Medulla oblongata (tissue), 1 donor: ENCODE data around the gene OR51V1.
"Not testable (repeated sequence)": the region's sequence is repeated elsewhere in the genome, so short reads cannot be mapped to it uniquely, and the experiment has no call there.

Experiments used
- DNase-seq: peaks from one replicate; pipeline ENCODE4 v3.0.0-alpha.2; 2015; ENCODE audit errors: extremely low spot score

The OR51V1 gene

GRCh38 chr11:5200582-5200981 lies at the start of gene OR51V1:
Gene OR51V1, minus strand, starts transcription at chr11:5200682. Its CDS starts 0 bp downstream, at chr11:5200682.
- no peak for DNase-seq

GRCh38 chr11:5249807-5250396 lies 49.4 kb upstream of the OR51V1 start, which contains the start of gene HBG1:
Gene HBG1, minus strand, starts transcription at chr11:5249857. Its CDS starts 53 bp downstream, at chr11:5249804.
- not testable (repeated sequence) for DNase-seq

- DNase-seq: not testable (repeated sequence)
Measured at GRCh38 chr11:5248498-5248897, 48.0 kb upstream of the OR51V1 start.

- DNase-seq: no peak
Measured at GRCh38 chr11:5247472-5248192, 47.1 kb upstream of the OR51V1 start.

GRCh38 chr11:5246772-5247471 lies 46.4 kb upstream of the OR51V1 start:
- no peak for DNase-seq

GRCh38 chr11:5245155-5245554 lies 44.7 kb upstream of the OR51V1 start:
- DNase-seq: no peak

GRCh38 chr11:5243816-5244180 lies 43.3 kb upstream of the OR51V1 start:
- no peak for DNase-seq

- DNase-seq: no peak
Measured at GRCh38 chr11:5242933-5243815, 42.7 kb upstream of the OR51V1 start.

GRCh38 chr11:5242208-5242607 lies 41.7 kb upstream of the OR51V1 start:
- no peak for DNase-seq

GRCh38 chr11:5241458-5241857 lies 41.0 kb upstream of the OR51V1 start:
- no peak for DNase-seq

- no peak for DNase-seq
Measured at GRCh38 chr11:5240458-5240857, 40.0 kb upstream of the OR51V1 start.

- DNase-seq: no peak
Measured at GRCh38 chr11:5240056-5240455, 39.6 kb upstream of the OR51V1 start.

- no peak for DNase-seq
Measured at GRCh38 chr11:5239046-5239445, 38.6 kb upstream of the OR51V1 start.

GRCh38 chr11:5238486-5238885 lies 38.0 kb upstream of the OR51V1 start:
- no peak for DNase-seq

- no peak for DNase-seq
Measured at GRCh38 chr11:5237420-5237819, 36.9 kb upstream of the OR51V1 start.

- no peak for DNase-seq
Measured at GRCh38 chr11:5235364-5236095, 35.0 kb upstream of the OR51V1 start.

- DNase-seq: no peak
Measured at GRCh38 chr11:5234381-5234834, 33.9 kb upstream of the OR51V1 start, which contains the start of gene HBD. Gene HBD, minus strand, starts transcription at chr11:5234483. Its CDS starts 50 bp downstream, at chr11:5234433.

- DNase-seq: no peak
Measured at GRCh38 chr11:5233307-5233706, 32.8 kb upstream of the OR51V1 start.

GRCh38 chr11:5232821-5233220 lies 32.3 kb upstream of the OR51V1 start:
- DNase-seq: no peak

- DNase-seq: no peak
Measured at GRCh38 chr11:5232176-5232575, 31.7 kb upstream of the OR51V1 start.

GRCh38 chr11:5231111-5231510 lies 30.6 kb upstream of the OR51V1 start:
- no peak for DNase-seq
